Left lung (tissue), 10 donors: ENCODE results near the gene GLS. TPM values are rescaled to one million over a fixed set of nuclear protein-coding genes. Genes with fewer than 3 reads are reported as not detected.

Experiments
- ATAC-seq: fragments of 200-7000 bp; cut with Tn5 transposase; one replicate; pipeline ENCODE4 v1.9.1; 2020; ENCODE audit warnings: moderate library complexity
- DNase-seq, 4 donors: peaks; one replicate each; pipeline ENCODE4 v3.0.0-alpha.2; 2013 to 2020
- H3K27ac ChIP-seq, 2 donors: fragments of 200-600 bp; sonication (generic) in 1 of 2; one replicate each; pipeline versions ENCODE4 v1.5.0 to v1.8.0; 2020 to 2021
- H3K27me3 ChIP-seq, 2 donors: fragments of 200-600 bp; sonication (generic) in 1 of 2; one replicate each; pipeline versions ENCODE4 v1.5.0 to v1.8.0; 2020 to 2021
- H3K36me3 ChIP-seq, 2 donors: fragments of 200-600 bp; sonication (generic) in 1 of 2; one replicate each; pipeline versions ENCODE4 v1.5.0 to v1.8.0; 2020 to 2021
- H3K4me1 ChIP-seq, 2 donors: fragments of 200-600 bp; one replicate each; pipeline ENCODE4 v1.8.0; 2021
- H3K4me3 ChIP-seq, 2 donors: fragments of 200-600 bp; sonication (generic) in 1 of 2; one replicate each; pipeline versions ENCODE4 v1.5.0 to v1.8.0; 2020 to 2021; ENCODE audit warnings: mild to moderate bottlenecking in 1 of 2
- H3K9me3 ChIP-seq, 2 donors: fragments of 200-600 bp; sonication (generic) in 1 of 2; one replicate each; pipeline versions ENCODE4 v1.5.0 to v1.8.0; 2020 to 2021
- intact Hi-C, 2 donors: fragments of 100-400 bp; cut with DNase I; formaldehyde crosslinking; loops; one replicate each; pipeline versions ENCODE4 v1.11.2 to v1.14.2; 2022
- polyA plus RNA-seq, 6 donors: library from polyadenylated mRNA; unstranded; fragments of 120-200 nt; gene quantifications; one replicate each; pipeline ENCODE4 v1.2.1, GENCODE V29; 2013; ENCODE audit not compliant: insufficient read length in 6 of 6
- total RNA-seq, 2 donors: library from RNA; stranded (reverse); fragmentation: NEBNext Ultra II Directional; extraction: Animal tissue kit (Norgen Biotek cat#: 25700); gene quantifications; one replicate each; pipeline ENCODE4 v1.2.1, GENCODE V29; 2021
- TF ChIP-seq, protein P1 (sequence below), 2 donors: fragments of 200-600 bp; sonication (generic) in 1 of 2; IDR thresholded peaks; one replicate each; pipeline versions ENCODE4 v1.5.0 to v1.8.0; 2021; ENCODE audit warnings: antibody characterized with exemption in 2 of 2
- donor health status: DM: no; HTN: yes; CAD: no.
- donor health status: DM: no; HTN: no; CAD: no.

GLS gene
- total and polyA plus RNA-seq, 8 donors: 114 to 346 (median 123) TPM

DNA sequence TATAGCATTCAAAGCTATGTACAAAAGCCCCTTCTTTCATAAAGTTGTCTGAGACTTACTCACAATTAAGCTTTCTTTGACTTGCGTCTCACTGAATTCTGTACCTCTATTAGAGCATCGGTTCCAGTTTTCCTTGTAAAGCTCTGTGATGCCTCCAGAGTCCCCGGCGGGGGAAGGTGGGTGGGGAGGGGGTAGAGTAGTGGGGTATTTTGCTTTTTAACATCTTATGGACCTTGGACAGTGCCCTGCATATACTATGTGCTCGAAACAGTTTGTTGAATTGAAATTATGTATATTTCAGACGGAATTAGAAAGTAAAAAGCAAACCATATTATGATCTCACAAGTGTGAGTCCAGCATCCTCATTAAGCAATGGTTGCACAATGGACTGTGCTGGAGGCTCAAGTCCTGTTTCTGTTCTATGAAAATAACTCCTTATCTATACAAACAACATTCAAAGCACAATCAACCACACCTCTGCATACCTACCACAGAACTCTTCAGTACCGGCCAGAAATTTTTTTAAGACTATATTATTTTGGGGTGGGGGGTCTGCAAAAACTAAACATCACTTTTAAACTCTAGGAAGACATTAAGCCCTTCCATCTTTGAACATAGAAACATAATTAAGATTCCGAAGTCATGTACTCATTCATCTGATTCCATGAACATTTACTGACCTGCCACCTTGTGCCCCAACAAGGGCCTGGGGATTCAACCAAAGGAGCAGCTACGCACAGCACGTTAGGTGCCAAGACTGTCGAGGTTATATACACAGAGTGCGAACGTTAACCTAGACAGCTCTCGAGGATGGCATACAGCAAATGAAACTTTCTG is 132.4 kb downstream of the GLS start:
- intact Hi-C loops: no loop called here
- ATAC-seq: peak; percentile 36
- TF ChIP-seq, protein P1, sequence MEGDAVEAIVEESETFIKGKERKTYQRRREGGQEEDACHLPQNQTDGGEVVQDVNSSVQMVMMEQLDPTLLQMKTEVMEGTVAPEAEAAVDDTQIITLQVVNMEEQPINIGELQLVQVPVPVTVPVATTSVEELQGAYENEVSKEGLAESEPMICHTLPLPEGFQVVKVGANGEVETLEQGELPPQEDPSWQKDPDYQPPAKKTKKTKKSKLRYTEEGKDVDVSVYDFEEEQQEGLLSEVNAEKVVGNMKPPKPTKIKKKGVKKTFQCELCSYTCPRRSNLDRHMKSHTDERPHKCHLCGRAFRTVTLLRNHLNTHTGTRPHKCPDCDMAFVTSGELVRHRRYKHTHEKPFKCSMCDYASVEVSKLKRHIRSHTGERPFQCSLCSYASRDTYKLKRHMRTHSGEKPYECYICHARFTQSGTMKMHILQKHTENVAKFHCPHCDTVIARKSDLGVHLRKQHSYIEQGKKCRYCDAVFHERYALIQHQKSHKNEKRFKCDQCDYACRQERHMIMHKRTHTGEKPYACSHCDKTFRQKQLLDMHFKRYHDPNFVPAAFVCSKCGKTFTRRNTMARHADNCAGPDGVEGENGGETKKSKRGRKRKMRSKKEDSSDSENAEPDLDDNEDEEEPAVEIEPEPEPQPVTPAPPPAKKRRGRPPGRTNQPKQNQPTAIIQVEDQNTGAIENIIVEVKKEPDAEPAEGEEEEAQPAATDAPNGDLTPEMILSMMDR (IDR thresholded peaks at IDR 0.05): no peak
- H3K36me3 ChIP-seq: peaks cover 0 to 37% of the 10 kb centered on the region in 2 donors
- no peaks in the 10 kb centered on the region for H3K9me3 ChIP-seq
- DNase-seq: peak in 1 of 4 donors; percentile 30
- H3K4me1 ChIP-seq: peaks cover 16 to 52% of the 10 kb centered on the region in 2 donors
- H3K27ac ChIP-seq: peak overlapping the region; percentile 89
- H3K27me3 ChIP-seq: no peaks in the 10 kb centered on the region
- peak overlapping the region; percentile 92 to 93 for H3K4me3 ChIP-seq

DNA sequence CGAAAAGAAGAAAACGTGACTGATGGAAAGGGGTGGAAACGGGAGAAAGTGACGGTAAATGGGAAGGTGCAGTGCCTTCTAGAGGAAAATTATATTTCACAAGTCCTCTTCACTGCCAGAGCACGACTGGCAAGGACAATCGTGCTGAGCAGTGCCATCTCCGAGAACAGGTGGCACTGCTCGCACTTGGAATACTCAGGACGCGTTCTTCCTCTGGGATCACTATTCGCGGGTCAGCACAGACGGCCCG is 133.0 kb downstream of the GLS start:
- Histone ChIP-seq H3K27ac (peak overlapping the region; percentile 89), H3K9me3 (no peaks in the 10 kb centered on the region), H3K4me1 (peaks cover 16 to 50% of the 10 kb centered on the region in 2 donors), H3K27me3 (no peaks in the 10 kb centered on the region), H3K36me3 (peaks cover 0 to 32% of the 10 kb centered on the region in 2 donors), H3K4me3 (peak overlapping the region; percentile 92 to 93)
- TF ChIP-seq, protein P1 (IDR thresholded peaks at IDR 0.05): no peak
- intact Hi-C loops: no loop called here
- ATAC-seq (no peak), DNase-seq (no peak)

DNA sequence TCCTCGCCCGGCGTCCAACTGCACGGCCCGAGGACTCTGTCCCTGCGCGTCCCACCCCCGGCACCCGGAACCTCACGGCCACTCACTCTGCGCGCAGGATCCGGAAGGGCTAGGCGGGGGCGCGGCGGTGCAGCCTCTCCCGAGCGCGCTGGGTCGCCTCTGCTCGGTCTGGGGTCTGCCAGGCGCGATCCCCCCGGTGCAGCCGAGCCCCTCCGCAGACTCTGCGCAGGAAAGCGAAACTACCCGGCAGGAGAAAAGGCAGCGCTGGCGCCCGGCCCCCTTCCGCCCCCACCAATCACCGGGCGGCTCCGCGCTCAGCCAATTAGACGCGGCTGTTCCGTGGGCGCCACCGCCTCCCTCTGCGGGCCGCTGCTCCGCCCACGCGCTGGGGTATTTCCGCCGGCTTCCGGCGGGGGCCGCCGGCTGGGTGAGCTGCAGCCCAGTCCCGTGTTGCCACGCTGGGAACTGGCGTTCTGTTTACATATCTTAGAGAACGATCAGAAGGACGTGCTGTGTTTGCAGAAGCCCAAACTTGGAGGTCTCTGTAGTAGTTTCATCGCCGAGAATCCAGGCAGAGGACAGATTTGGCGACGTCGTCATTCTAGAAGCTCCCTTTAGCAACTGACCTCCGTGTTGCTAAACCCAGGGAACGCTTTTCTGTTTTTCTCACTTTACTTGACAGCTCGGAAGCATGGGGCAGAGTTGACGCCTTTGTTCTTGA is 133.5 kb downstream of the GLS start, which contains the start of gene STAT1:
TSS of gene STAT1 (minus strand) at position 240 of the 721 bp plus-strand sequence. CDS start 4,168 bp downstream, outside the sequence.
- intact Hi-C loops: no loop called here
- TF ChIP-seq, protein P1 (IDR thresholded peaks at IDR 0.05): peak in 1 of 2 donors; percentile 10
- Histone ChIP-seq H3K4me1 (peaks cover 16 to 54% of the 10 kb centered on the region in 2 donors), H3K27ac (peak within 1 kb of the TSS; percentile 89), H3K4me3 (peak within 1 kb of the TSS; percentile 92 to 93), H3K27me3 (no peaks in the 10 kb centered on the region), H3K36me3 (peaks cover 0 to 27% of the 10 kb centered on the region in 2 donors), H3K9me3 (no peaks in the 10 kb centered on the region)
- peak; percentile 98 for ATAC-seq
- peak; percentile 92 to 96 (median 95) for DNase-seq

DNA sequence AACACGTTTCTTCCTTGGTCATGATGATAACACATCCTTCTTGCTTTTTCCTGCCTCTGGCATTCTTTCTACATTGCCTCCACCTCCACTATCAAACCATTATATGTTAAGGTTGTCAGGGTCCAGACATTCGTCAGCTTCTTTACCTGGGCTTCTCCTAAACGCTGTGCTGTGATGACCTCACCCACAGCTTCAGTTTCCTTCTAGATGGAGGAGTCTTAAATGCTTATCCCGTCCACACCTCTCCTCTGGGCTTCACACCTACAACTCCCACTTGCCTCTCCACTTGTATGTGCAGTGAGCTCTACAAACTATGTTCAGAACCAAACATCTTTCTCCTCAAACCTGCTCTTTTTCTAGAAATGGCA is 134.0 kb downstream of the GLS start:
- no peak for ATAC-seq
- H3K27ac ChIP-seq: peak overlapping the region; percentile 89

More for the DNA sequence above, 134.0 kb downstream of the GLS start:
- Histone ChIP-seq H3K36me3 (peaks cover 0 to 24% of the 10 kb centered on the region in 2 donors), H3K4me1 (peaks cover 16 to 58% of the 10 kb centered on the region in 2 donors), H3K9me3 (no peaks in the 10 kb centered on the region), H3K27me3 (no peaks in the 10 kb centered on the region), H3K4me3 (peak overlapping the region; percentile 92 to 93)
- intact Hi-C loops: no loop called here
- DNase-seq: no peak
- TF ChIP-seq, protein P1 (IDR thresholded peaks at IDR 0.05): no peak

Other genes with a start within 250 kb of the GLS start
- 10 to 100 TPM; 28.4 to 32.9 TPM for gene NAB1, start 231.7 kb upstream of the GLS start, total RNA-seq
- 10 to 100 TPM; 72.7 to 85.3 (median 80.1) TPM for gene NAB1, start 231.7 kb upstream of the GLS start, polyA plus RNA-seq
- 100 to 1,000 TPM; 118 to 144 TPM for gene STAT1, start 133.3 kb downstream of the GLS start, total RNA-seq
- 10 to 100 TPM; 54.0 to 66.9 (median 63.4) TPM for gene STAT1, start 133.3 kb downstream of the GLS start, polyA plus RNA-seq